Right lobe of liver (tissue), 6 donors: ENCODE results near the gene RGS6. TPM values are rescaled to one million over a fixed set of nuclear protein-coding genes. Genes with fewer than 3 reads are reported as not detected.

Experiments
- ATAC-seq, 4 donors: fragments of 200-7000 bp; cut with Tn5 transposase; one replicate each; pipeline ENCODE4 v1.9.1; 2020; ENCODE audit warnings: mild to moderate bottlenecking in 4 of 4, moderate library complexity in 4 of 4
- DNase-seq, 3 donors: peaks; one replicate each; pipeline ENCODE4 v3.0.0-alpha.2; 2020
- H3K27ac ChIP-seq, 3 donors: fragments of 200-600 bp; one replicate each; pipeline ENCODE4 v1.8.0; 2022
- H3K27me3 ChIP-seq, 2 donors: fragments of 200-600 bp; one replicate each; pipeline ENCODE4 v1.8.0; 2022
- H3K36me3 ChIP-seq, 4 donors: fragments of 200-600 bp; sonication (generic) in 1 of 4; one replicate each; pipeline versions ENCODE4 v1.5.1 to v1.8.0; 2017 to 2022; ENCODE audit warnings: control low read depth in 1 of 4
- H3K4me1 ChIP-seq, 4 donors: fragments of 200-600 bp; sonication (generic) in 1 of 4; one replicate each; pipeline versions ENCODE4 v1.5.1 to v1.8.0; 2017 to 2022; ENCODE audit warnings: control low read depth in 1 of 4
- H3K4me3 ChIP-seq, 3 donors: fragments of 200-600 bp; one replicate each; pipeline ENCODE4 v1.8.0; 2022
- H3K9me3 ChIP-seq, 4 donors: fragments of 200-600 bp; sonication (generic) in 1 of 4; one replicate each; pipeline versions ENCODE4 v1.5.1 to v1.8.0; 2017 to 2022; ENCODE audit warnings: control low read depth in 1 of 4
- CTCF ChIP-seq, 4 donors: fragments of 200-600 bp in 3 of 4; fragments of 450-650 bp in 1 of 4; IDR thresholded peaks; one replicate each; pipeline versions ENCODE4 v1.5.1 to v1.8.0; 2016 to 2022; ENCODE audit warnings: antibody characterized with exemption in 4 of 4, mild to moderate bottlenecking in 2 of 4
- POLR2A ChIP-seq: fragments of 450-650 bp; IDR thresholded peaks from one replicate; pipeline ENCODE4 v1.6.1; 2017; ENCODE audit warnings: antibody characterized with exemption, mild to moderate bottlenecking
- WGBS: methylation state at CpG from one replicate; pipeline ENCODE4 v1.1.6; 2018; ENCODE audit warnings: low coverage, low lambda C conversion rate; ENCODE audit not compliant: insufficient coverage; ENCODE audit errors: missing lambda C conversion rate; 5-methylcytosine and 5-hydroxymethylcytosine counted together
- intact Hi-C, 2 donors: fragments of 100-400 bp; cut with DNase I; formaldehyde crosslinking; loops; one replicate each; pipeline versions ENCODE4 v1.11.2 to v1.14.1; 2022
- total RNA-seq, 6 experiments: library from RNA; depleted of rRNA in 2 of 6; stranded (reverse); fragments of >200 nt in 2 of 6; fragmentation: NEBNext Ultra II Directional in 3 of 6; extraction: Animal tissue kit (Norgen Biotek cat#: 25700) in 3 of 6; gene quantifications; one replicate each; pipeline versions ENCODE4 v1.1.0 to v1.2.4, GENCODE V29; 2016 to 2023
- donor health status: DM: no; HTN: yes; CAD: no.
- donor health status: DM: no; HTN: no; CAD: no.
- donor health status: DM: no; HTN: no; CAD: no.
- donor health status: DM: no; HTN: yes; CAD: no.
- donor health status: DM: no; HTN: yes; CAD: no.

RGS6 gene
- total RNA-seq, 6 experiments from 2014 or later, result 0.07 TPM; not detected in 5

DNA sequence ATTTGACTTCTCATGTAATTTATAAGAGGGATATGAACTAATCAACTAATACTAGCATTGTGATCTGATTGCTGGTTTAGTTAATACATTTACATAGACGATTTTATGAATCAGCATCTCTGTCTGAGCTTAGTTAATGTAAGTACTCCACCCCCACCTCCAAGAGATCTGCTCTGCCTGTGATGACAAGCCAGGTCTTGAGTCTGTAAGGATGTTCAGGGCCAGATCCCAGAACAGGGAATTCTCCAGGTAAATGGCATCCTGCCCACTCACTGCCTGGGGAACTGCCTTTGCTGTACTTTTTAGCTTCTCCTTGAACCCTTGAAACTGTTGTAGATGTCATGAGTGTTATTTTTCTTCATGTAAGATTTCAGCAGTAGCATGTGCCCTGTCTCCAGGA is 289.8 kb downstream of the RGS6 start:
- Histone ChIP-seq H3K27ac (no peak overlapping the region), H3K4me3 (no peak overlapping the region), H3K4me1 (no peaks in the 10 kb centered on the region), H3K27me3 (no peaks in the 10 kb centered on the region), H3K36me3 (no peaks in the 10 kb centered on the region), H3K9me3 (no peaks in the 10 kb centered on the region)
- 13% methylated on average over 1 of the region's 1 CpG for WGBS
- DNase-seq (no peak), ATAC-seq (no peak)
- intact Hi-C loops, result no loop called here
- no peak for TF ChIP-seq POLR2A
- no peak for TF ChIP-seq CTCF (IDR thresholded peaks at IDR 0.05)

GRCh38 chr14:72236629-72237028 is 304.4 kb downstream of the RGS6 start:
- H3K4me1 ChIP-seq, result no peaks in the 10 kb centered on the region
- no peak overlapping the region for H3K27ac ChIP-seq
- ATAC-seq (no peak), DNase-seq (peak in 1 of 3 donors; percentile 18)
- H3K4me3 ChIP-seq, result no peak overlapping the region
- no peaks in the 10 kb centered on the region for H3K36me3 ChIP-seq
- WGBS, result 43% methylated on average over 8 of the region's 22 CpGs
- TF ChIP-seq CTCF (IDR thresholded peaks at IDR 0.05) (no peak), POLR2A (no peak)
- H3K9me3 ChIP-seq, result no peaks in the 10 kb centered on the region
- intact Hi-C loops, result no loop called here
- H3K27me3 ChIP-seq, result no peaks in the 10 kb centered on the region

DNA sequence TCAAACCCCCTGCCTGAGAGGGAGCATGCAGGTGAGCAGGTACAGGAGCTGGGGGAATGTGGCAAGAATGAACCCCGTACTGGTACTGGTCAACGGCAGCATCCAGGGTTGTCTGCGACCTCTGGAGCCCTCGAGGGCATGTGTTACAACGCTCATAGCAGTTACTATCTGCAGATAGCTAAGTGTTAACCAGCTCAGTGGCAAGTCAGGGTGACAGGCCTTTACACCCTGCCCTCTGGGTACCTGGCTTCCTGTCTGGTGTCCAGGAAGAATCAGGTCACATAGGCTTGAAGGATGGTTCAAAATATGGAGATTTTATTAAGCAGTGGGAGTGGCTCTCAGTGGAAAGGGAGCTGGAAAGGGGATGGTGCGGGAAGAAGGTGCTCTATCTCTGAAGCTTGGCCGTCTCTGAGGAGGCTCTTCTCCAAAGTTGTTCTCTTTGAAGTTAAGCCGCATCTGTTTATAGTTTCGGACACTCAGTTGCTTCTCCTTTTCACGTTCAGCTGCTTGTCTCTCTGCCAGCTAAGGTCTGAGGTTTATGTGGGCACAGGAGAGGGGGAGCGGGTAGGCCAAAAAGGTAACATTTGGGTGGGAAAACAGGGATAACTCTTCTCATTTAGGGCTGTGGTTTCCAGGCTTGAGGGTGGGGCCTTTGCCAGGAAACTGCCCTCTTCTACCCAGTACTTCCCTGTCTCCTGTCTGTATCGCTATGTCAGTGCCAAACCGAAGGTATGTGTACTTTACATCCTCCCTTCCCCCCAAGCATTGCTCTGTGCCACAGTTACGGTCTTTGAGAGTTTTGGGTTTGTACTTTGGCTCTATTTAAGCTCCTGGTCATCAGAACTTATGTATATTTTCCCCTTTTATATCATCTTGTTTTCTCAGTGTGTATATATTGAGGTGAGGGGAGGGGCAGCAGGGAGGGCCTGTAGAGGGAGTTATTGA is 305.8 kb downstream of the RGS6 start:
- intact Hi-C loops, result no loop called here
- H3K9me3 ChIP-seq, result no peaks in the 10 kb centered on the region
- ATAC-seq, result no peak

More for the DNA sequence above, 305.8 kb downstream of the RGS6 start:
- no peak for TF ChIP-seq POLR2A
- TF ChIP-seq CTCF (IDR thresholded peaks at IDR 0.05), result no peak
- Histone ChIP-seq H3K27ac (no peak overlapping the region), H3K36me3 (no peaks in the 10 kb centered on the region), H3K4me1 (no peaks in the 10 kb centered on the region), H3K27me3 (no peaks in the 10 kb centered on the region), H3K4me3 (no peak overlapping the region)
- no peak for DNase-seq
- WGBS, result 51% methylated on average over 9 of the region's 14 CpGs
